ENCODE results near the gene PRDM16. TPM values are rescaled to one million over a fixed set of nuclear protein-coding genes. Genes with fewer than 3 reads are reported as not detected.

The PRDM16 gene
- total RNA-seq, 2 experiments from 2014 or later, result not detected

GRCh38 chr1:3453203-3453761 is 384.3 kb downstream of the PRDM16 start:
- POLR2A ChIA-PET, result interaction anchor here (0.7 kb wide), 2 partner anchors 11 to 16 kb away, joined by 3 to 4 read pairs; no protein-coding TSS in a partner anchor
- Histone ChIP-seq H3K4me1 (ENCODE audit: insufficient read depth, low read length, poor library complexity, severe bottlenecking) (no peaks in the 10 kb centered on the region), H4K20me1 (ENCODE audit: insufficient read depth, low read length) (no peaks in the 10 kb centered on the region; the same call in 1 of the 2 replicates), H3K27ac (ENCODE audit: low read depth, low read length, poor library complexity, severe bottlenecking) (no peak overlapping the region), H3K36me3 (ENCODE audit: insufficient read depth, low read length) (no peaks in the 10 kb centered on the region), H3K4me2 (ENCODE audit: low read length) (no peak overlapping the region), H3K79me2 (ENCODE audit: insufficient read depth, low read depth, low read length) (no peaks in the 10 kb centered on the region), H3K9me3 (ENCODE audit: low read length) (no peaks in the 10 kb centered on the region), H3K9me2 (ENCODE audit: insufficient read depth, low read length) (no peaks in the 10 kb centered on the region), H2AFZ (ENCODE audit: low read length) (no peak overlapping the region), H3K4me3 (ENCODE audit: low read depth, low read length, poor library complexity, severe bottlenecking) (no peak overlapping the region)
- peak; percentile 57 for DNase-seq (ENCODE audit: low spot score)
- intact Hi-C loops (cut with micrococcal nuclease; ENCODE audit: unreplicated experiment), result loop anchor here (2.0 kb wide), 2 partner anchors 32 to 166 kb away; no protein-coding TSS in a partner anchor
- TF ChIP-seq CTCF (conservative IDR thresholded peaks at IDR 0.05; ENCODE audit: low read length) (peak; percentile 81), EZH2phosphoT487 (IDR thresholded peaks at IDR 0.05; ENCODE audit: borderline replicate concordance, low read depth, low read length) (no peak)
- CTCF ChIA-PET (ENCODE audit: unreplicated experiment), result interaction anchor here (1.1 kb wide), 1 partner anchor 32 kb away, joined by 3 read pairs; no protein-coding TSS in a partner anchor
- BruUV-seq (replicated peaks), result no TSS peak

GRCh38 chr1:3453891-3454810 is 385.1 kb downstream of the PRDM16 start, which contains the start of gene ARHGEF16:
Gene ARHGEF16 (plus strand): TSS chr1:3454665. CDS start chr1:3463085, 8,420 bp downstream.
- no peak for TF ChIP-seq CTCF (conservative IDR thresholded peaks at IDR 0.05; ENCODE audit: low read length)
- no peak for TF ChIP-seq EZH2phosphoT487 (IDR thresholded peaks at IDR 0.05; ENCODE audit: borderline replicate concordance, low read depth, low read length)
- Histone ChIP-seq H3K79me2 (ENCODE audit: insufficient read depth, low read depth, low read length) (no peaks in the 10 kb centered on the region), H3K27ac (ENCODE audit: low read depth, low read length, poor library complexity, severe bottlenecking) (no peak within 1 kb of the TSS), H2AFZ (ENCODE audit: low read length) (no peak within 1 kb of the TSS), H3K4me1 (ENCODE audit: insufficient read depth, low read length, poor library complexity, severe bottlenecking) (no peaks in the 10 kb centered on the region), H3K9me3 (ENCODE audit: low read length) (no peaks in the 10 kb centered on the region), H3K36me3 (ENCODE audit: insufficient read depth, low read length) (no peaks in the 10 kb centered on the region), H3K4me3 (ENCODE audit: low read depth, low read length, poor library complexity, severe bottlenecking) (no peak within 1 kb of the TSS), H4K20me1 (ENCODE audit: insufficient read depth, low read length) (no peaks in the 10 kb centered on the region; the same call in 1 of the 2 replicates), H3K4me2 (ENCODE audit: low read length) (no peak within 1 kb of the TSS), H3K9me2 (ENCODE audit: insufficient read depth, low read length) (no peaks in the 10 kb centered on the region)
- POLR2A ChIA-PET, result no interaction called here
- no peak for DNase-seq (ENCODE audit: low spot score)
- CTCF ChIA-PET (ENCODE audit: unreplicated experiment), result no interaction called here
- intact Hi-C loops (cut with micrococcal nuclease; ENCODE audit: unreplicated experiment), result loop anchor here (2.0 kb wide), 2 partner anchors 31 to 165 kb away; no protein-coding TSS in a partner anchor
- BruUV-seq (replicated peaks), result no TSS peak
